Head of caudate nucleus (tissue), 42 donors: ENCODE results near the gene PHKG2.
A peak's percentile ranks its signal among the peaks of the same experiment; 100 is the strongest.

Experiments
- DNase-seq, 42 donors: peaks; one replicate each; pipeline versions ENCODE4 v3.0.0 to v3.0.0-alpha.2; 2020 to 2021; ENCODE audit warnings: mixed read lengths in 7 of 42
- intact Hi-C: fragments of 100-400 bp; cut with DNase I; formaldehyde crosslinking; loops from one replicate; pipeline ENCODE4 v1.15.0; 2022

PHKG2 gene

DNA sequence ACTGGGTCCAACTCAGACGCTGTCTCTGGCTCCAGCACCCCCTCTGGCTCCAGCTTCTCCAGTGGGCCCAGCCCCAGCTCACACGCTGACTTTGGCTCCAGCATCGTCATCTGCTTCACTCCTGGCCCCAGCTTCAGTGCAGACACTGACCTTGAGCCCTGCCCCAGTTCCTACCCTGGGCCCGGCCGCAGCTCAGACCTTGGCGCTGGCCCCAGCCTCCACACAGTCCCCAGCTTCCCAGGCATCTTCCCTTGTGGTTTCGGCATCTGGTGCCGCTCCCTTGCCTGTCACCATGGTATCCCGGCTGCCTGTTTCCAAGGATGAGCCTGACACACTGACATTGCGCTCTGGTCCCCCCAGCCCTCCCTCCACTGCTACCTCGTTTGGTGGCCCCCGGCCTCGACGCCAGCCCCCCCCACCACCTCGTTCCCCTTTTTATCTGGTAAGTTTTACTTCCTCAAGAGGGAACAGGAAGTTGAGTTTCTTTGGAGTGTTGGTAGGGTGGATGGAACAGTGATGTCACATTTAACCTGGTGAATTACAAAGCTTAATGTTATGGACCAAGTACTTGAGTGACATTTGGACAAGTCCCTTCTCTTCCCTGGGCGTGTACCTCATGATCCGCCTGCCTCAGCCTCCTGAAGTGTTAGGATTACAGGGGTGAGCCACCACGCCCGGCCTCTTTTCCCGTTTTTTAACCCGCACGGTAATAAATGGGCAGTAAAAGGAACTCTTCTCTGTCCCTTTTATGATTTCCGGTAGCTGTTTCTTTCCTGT, 23.4 kb upstream of the PHKG2 start:
- intact Hi-C loops, result no loop called here
- peak in 6 of 42 donors; percentile 9 to 41 (median 19) for DNase-seq

DNA sequence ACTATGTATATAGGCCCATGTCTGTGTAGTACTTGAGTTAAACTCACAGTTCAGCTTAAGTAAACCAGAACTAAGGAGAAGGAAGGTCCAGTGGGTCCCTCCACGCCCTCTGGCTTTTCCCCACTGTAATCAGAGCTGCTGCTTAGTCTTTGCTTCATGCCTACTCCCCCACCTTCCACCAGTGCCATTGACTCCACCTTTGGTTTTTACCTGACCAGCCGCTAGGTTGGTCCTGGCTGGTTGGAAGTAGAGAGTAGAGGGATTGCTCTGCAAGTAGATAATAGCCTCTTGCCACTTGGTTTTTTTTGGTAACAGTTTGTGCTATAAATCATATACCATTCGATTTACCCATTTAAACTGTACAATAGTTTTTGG, 22.8 kb upstream of the PHKG2 start:
- DNase-seq, result no peak
- intact Hi-C loops, result no loop called here

DNA sequence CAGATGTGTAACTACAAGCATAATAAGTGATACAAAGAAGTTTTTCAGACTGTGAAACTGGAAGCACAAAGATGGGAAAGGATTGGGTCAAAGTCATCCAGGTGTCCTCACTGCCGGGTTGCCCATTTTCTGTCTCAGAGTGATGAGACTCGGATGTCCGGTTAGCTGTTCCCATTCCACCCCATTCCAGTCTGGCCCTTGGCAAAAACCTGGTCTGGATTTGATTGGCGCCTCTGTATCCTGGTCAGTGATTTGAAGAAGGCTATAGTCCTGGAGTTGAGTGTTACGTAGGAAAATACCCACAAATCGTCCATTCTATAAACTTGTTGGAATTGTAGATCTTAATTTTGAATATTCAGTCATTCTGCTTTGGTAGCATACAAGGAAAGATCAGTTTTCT, 19.9 kb upstream of the PHKG2 start:
- DNase-seq, result no peak
- intact Hi-C loops, result no loop called here

DNA sequence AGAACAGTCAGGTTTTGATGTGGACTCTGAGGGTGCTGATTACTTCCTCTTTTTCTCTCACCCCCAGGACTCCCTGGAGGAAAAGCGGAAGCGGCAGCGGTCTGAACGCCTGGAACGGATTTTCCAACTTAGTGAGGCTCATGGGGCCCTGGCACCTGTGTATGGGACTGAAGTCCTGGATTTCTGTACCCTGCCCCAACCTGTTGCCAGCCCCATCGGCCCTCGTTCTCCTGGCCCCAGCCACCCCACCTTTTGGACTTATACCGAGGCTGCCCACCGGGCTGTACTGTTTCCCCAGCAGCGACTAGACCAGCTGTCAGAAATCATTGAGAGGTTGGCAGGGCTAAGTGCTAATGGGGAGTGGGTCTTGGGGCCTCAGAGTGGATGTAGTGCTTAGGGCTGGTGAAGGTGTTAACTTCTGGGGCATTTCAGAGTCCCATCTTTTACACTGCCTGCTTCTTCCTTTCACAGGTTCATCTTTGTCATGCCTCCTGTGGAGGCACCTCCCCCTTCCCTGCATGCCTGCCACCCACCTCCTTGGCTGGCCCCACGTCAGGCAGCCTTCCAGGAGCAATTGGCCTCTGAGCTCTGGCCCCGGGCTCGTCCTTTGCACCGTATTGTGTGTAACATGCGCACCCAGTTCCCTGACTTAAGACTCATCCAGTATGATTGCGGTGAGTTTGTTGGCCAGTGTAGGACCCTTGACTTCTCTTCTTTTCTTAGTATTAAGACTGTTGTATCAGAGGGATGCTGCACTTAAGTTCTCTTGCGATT, 19.1 kb upstream of the PHKG2 start:
- intact Hi-C loops, result no loop called here
- DNase-seq, result peak in 4 of 42 donors; percentile 15 to 42 (median 26)

DNA sequence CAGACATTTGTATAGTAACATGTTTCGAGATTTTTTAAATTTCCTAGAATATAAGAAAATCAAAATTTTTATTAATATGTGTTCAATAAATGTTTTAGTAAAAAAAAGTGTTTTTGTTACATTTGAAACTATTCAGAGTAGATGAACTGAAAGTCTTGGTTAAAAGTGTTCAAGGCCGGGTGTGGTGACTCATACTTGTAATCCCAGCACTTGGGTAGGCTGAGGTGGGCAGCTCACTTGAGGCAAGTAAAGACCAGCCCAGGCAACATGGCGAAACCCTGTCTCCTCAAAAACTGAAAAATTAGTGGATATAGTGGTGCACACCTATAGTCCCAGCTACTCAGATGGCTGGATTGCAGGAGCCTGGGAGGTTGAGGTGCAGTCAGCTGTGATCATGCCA, 16.8 kb upstream of the PHKG2 start:
- no peak for DNase-seq
- intact Hi-C loops, result no loop called here

DNA sequence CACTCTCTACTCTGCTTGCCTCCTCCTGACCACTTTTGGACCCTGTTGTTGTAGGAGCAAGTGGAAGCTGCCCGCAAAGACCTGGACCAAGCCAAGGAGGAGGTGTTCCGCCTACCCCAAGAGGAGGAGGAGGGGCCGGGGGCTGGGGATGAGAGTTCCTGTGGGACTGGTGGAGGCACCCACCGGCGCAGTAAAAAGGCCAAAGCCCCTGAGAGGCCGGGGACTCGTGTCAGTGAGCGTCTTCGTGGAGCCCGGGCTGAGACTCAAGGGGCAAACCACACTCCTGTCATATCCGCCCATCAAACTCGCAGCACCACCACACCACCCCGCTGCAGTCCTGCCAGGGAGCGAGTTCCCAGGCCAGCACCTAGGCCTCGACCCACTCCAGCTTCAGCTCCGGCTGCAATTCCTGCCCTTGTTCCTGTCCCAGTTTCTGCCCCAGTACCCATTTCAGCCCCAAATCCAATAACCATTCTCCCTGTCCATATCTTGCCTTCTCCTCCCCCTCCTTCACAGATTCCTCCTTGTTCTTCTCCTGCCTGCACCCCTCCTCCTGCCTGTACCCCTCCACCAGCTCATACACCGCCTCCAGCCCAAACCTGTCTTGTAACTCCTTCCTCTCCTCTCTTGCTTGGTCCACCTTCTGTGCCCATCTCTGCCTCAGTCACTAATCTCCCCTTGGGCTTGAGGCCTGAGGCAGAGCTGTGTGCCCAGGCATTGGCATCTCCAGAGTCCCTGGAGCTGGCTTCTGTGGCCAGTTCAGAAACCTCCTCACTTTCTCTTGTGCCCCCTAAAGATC, 11.0 kb upstream of the PHKG2 start:
- no peak for DNase-seq
- intact Hi-C loops, result no loop called here

DNA sequence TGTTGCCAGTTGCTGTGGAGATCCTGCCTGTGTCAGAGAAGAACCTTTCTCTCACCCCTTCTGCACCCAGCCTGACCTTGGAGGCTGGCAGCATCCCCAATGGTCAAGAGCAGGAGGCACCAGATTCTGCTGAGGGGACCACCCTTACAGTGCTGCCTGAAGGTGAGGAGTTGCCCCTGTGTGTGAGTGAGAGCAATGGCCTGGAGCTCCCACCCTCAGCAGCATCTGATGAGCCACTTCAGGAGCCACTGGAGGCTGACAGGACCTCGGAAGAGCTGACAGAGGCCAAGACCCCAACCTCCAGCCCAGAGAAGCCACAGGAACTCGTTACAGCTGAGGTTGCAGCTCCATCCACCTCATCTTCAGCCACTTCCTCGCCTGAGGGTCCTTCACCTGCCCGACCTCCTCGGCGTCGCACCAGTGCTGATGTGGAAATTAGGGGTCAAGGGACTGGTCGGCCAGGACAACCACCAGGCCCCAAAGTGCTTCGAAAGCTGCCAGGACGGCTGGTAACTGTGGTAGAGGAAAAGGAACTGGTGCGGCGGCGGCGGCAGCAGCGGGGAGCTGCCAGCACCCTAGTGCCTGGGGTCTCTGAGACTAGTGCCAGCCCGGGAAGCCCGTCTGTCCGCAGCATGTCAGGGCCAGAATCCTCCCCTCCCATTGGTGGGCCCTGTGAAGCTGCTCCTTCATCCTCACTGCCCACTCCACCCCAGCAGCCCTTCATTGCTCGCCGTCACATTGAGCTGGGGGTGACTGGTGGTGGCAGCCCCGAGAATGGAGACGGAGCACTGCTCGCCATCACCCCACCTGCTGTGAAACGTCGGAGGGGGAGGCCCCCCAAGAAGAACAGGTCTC, 10.2 kb upstream of the PHKG2 start:
- intact Hi-C loops, result no loop called here
- DNase-seq, result no peak

DNA sequence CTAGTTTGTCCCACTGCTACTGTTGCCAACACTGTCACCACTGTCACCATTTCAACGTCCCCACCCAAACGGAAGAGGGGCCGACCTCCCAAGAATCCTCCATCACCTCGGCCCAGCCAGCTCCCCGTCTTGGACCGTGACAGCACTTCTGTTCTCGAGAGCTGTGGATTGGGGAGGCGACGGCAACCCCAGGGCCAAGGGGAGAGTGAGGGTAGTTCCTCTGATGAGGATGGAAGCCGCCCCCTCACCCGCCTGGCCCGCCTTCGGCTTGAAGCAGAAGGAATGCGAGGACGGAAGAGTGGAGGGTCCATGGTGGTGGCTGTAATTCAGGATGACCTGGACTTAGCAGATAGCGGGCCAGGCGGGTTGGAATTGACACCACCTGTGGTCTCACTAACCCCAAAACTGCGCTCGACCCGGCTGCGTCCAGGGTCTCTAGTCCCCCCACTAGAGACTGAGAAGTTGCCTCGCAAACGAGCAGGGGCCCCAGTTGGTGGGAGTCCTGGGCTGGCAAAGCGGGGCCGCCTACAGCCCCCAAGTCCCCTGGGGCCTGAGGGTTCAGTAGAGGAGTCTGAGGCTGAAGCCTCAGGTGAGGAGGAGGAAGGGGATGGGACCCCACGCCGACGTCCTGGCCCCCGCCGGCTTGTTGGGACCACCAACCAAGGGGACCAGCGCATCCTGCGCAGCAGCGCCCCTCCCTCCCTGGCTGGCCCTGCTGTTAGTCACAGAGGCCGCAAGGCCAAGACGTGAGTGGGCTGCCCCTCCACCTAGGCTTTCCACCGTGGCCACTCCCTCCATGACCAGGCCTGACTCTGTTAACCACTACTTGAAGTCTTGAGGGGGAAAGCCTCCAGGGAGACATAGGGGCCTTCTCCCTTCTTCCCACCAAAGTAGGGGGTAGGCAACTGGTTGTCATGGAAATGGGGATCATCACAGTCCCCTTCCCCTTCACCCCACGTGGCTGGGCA, 9.0 kb upstream of the PHKG2 start:
- peak in 1 of 42 donors; percentile 35 for DNase-seq
- intact Hi-C loops, result no loop called here

DNA sequence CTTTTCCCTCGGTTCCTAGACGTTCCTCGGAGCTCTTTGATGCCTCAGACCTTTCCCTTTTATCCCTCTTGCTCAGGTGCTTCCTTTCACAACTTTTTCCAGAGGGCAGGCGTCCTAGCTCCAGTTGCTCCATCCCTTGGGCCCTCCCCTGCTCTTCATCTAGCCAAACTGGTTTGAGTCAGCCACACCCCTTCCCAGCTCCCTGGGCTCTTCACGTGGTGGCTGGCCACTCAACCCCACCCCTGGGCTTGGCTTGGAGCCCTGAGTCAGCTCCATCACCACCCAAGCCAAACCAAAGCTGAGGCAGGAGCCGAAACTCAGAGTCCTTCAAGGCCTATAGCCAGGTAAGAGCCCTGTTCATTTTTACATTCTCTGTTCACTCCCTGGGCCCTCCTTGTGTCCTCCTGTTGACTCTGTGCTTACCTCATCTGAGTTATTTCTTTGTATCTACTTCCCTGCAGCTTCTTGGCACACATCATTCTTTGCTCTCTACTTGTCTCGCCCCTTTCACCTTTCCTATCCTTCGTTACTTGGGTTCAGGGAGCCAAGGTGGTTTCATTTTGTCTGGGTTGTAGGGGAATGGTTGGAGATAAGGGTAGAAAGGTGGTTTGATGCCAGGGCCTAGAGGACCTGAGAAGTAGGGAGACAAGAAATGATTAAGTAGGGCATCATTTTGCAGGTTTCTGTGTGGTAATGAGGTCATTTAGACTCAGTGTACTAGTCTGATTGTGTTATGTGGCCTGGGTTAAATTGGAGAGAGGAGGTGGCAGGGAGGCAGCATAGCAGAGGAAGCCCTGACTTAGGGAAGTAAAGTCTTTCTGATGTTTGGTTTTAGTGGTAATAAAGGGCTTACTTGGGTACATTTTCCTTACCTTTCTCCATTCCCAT, 7.6 kb upstream of the PHKG2 start:
- intact Hi-C loops, result no loop called here
- peak in 3 of 42 donors; percentile 18 to 40 (median 26) for DNase-seq

DNA sequence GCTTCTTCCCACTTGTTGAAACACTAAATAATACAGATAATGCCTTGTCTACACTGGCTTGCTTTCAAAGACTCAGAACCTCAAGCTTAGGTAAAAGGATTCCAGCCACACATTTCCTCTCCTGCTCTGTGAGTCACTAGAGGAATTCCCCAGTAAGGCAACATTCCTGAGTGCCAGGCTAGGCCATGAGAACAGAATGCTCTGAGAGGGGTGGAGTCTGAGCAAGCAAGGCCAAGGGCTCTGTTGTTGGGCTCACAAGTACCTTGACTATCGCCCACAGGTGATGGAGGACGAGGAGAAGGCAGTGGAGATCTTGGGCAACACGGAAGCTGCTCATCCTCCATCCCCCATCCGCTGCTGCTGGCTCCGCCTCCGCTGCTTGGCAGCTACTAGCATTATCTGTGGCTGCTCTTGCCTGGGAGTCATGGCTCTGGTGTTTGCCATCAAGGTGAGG, 6.7 kb upstream of the PHKG2 start:
- DNase-seq, result no peak
- intact Hi-C loops, result no loop called here

DNA sequence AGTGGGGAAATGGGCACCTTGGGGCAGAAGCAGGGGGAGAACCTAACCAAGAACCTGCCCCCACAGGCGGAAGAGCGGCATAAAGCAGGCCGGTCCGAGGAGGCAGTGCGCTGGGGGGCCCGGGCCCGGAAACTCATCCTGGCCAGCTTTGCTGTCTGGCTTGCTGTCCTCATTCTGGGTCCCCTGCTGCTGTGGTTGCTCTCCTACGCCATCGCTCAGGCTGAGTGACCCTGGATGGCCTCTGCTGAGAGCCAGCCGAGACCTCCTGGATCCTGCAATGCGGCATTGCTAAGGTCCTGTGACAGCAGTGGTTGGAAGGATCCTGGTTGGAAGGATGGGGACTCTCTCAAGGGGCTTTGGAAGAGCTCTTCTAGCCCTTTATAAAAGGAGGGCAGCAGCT, 4.5 kb upstream of the PHKG2 start:
- DNase-seq, result no peak
- intact Hi-C loops, result no loop called here

DNA sequence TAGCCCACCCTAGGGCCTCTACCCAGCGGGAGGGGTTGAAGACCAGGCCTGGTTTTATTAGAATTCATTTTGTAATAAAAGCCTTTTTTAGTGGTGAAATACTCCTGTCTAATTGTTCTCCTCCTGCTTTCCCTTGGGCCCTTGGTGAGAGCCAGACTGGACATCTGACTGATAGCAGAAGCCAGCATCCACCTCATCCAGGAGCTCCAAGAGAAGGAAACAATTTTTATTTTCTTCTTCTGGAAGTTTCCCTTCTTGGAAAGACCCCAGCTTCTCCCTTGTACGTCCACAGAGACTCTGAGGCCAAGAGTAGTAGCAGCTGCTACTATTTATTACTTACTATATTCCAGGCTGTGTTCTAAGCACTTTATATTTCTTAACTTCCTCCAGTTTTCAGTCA, 4.0 kb upstream of the PHKG2 start:
- intact Hi-C loops, result no loop called here
- DNase-seq, result no peak

DNA sequence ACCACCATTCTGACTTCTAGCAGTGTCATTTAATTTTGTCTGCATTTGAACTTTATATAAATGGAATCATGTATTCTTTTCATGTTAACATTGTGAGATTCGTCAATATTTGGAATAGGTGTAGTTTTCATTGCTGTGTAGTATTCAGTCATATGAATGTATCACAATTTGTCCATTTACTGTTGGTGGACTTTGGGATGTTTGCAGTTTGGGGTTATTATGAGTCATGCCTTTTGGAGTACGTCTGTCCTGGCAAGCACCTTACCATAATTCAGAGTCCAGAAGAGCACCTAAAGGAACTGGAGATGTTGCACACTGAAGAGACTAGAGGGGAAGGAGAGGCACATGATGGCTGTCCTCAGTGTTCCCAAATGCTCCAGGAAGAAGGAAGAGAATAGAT, 3.1 kb upstream of the PHKG2 start:
- no peak for DNase-seq
- intact Hi-C loops, result loop anchor here (5.0 kb wide), 1 partner anchor 48 kb away; the partner anchor contains the start of gene SRCAP

DNA sequence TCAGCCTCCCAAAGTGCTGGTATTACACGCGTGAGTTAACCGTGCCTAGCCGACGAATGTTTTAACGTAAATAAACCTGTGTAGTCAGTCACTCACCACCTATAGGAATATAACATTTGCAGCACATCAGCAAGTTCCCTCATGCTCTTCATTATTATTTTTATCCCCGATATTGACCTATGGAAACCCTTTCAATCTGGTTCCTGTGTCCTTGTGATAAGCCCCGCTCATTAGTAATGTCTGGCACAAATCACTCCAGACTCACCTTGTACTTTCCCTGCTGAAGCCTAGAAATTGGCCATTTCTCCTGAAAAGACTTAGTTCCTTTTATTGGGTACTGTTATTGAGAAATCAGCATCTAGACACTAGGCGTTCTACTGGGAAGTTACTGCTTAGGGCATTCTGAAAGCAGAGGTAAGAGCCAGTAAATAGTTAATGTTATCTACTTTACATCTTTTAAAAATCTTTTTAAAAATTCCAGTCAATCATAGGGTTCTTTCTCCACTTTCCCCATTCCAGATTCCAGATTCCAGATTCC, 1.5 kb upstream of the PHKG2 start:
- intact Hi-C loops, result loop anchor here (5.0 kb wide), 1 partner anchor 49 kb away; the partner anchor contains the start of gene SRCAP
- no peak for DNase-seq

DNA sequence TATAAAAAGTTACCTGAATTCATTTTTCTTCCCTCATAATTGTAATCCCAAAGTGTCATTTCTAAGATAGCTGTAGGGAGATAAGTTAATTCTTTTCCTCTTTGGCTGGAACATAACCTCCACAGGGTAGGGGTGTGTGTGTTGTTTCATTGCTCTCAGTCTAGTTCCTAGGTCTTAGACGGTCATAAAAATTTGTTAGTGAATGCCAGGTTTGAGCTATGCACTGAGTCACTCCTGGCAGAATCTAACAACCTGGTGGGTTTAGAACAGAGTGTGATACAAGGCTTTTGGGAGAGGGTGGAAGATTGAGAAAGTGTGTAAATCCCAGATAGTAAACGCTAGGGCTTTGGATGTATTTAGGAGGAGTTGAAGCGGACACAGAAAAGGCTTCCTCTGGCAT, 894 bp upstream of the PHKG2 start:
- DNase-seq, result no peak
- intact Hi-C loops, result loop anchor here (5.0 kb wide), 1 partner anchor 50 kb away; the partner anchor contains the start of gene SRCAP
